Smooth muscle cell of trachea (primary cell): ENCODE results near the gene HTRA3. TPM values are rescaled to one million over a fixed set of nuclear protein-coding genes. Genes with fewer than 3 reads are reported as not detected.

ENCODE experiments used
- total RNA-seq: library from RNA; depleted of rRNA; stranded (reverse); fragments of >200 nt; gene quantifications from 2 replicates; pipeline ENCODE4 v1.2.1, GENCODE V29; 2014

Gene HTRA3
- total RNA-seq, result 7.7 and 22.8 TPM in 2 replicates

GRCh38 chr4:8269535-8270417, at the start of gene HTRA3:
Gene HTRA3 (plus strand): TSS chr4:8269754. CDS start chr4:8269969, 215 bp downstream.

Other genes with a start within 250 kb of the HTRA3 start
- under 0.01 TPM in 1 of 2 replicates, not detected in the other for gene ABLIM2, start 110.9 kb upstream of the HTRA3 start, total RNA-seq
- 0.33 and 1.0 TPM in 2 replicates for gene SH3TC1, start 70.5 kb upstream of the HTRA3 start, total RNA-seq
- 30.8 and 43.3 TPM in 2 replicates for gene ACOX3, start 171.0 kb downstream of the HTRA3 start, total RNA-seq
- gene TRMT44, start 171.0 kb downstream of the HTRA3 start, total RNA-seq, result 17.5 and 19.4 TPM in 2 replicates